OCI-M2 (cell line): Measurements from ENCODE around the gene EPN2.

Experiments
- DNase-seq: peaks from one replicate; lab custom pipeline; 2025; ENCODE audit not compliant: unreplicated experiment; lab: John Stamatoyannopoulos, UW

Gene EPN2

GRCh38 chr17:19308398-19308797, 71.2 kb downstream of the EPN2 start:
- no peak for DNase-seq

DNA sequence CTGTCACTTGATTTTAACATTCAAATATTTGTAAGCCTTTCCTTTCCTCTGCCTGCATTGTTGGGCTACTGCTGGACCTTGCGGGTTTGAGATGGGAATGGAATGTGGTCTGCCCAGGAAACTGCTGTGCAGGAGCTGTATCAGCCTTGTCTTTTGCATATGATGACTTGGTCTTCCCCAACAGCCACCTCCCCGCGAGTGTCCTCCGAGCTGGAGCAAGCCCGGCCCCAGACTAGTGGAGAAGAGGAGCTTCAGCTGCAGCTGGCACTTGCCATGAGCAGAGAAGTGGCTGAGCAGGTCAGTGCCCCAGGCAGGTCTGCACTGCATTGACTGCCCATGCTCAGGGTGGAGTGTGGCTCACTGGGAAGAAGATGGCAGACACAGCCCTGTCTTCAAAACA, 72.5 kb downstream of the EPN2 start:
- DNase-seq, result no peak

DNA sequence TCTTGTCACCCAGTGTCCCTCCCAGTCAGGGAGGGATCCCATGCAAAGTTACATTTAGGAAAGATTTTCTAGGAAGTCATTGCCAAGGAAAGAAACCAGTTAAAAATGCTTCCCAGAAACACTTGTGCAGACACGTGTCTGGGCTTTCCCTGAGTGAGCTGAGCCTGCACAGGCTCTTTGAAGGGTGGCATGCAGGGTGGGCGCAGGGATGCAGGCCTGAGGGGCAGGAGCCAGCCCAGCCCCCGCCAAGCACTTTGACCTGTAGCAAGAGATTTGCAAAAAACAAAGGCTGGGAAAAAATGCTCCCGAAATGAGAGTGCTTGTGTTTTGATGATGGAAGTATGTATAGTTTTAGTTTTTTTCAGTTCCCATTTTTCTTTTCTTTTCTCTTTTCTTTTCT, 73.0 kb downstream of the EPN2 start:
- DNase-seq, result no peak

- no peak for DNase-seq
These were observed 73.8 kb downstream of the EPN2 start for GRCh38 chr17:19311016-19311415.

GRCh38 chr17:19311421-19312215, 74.5 kb downstream of the EPN2 start:
- no peak for DNase-seq

- no peak for DNase-seq
These were observed 75.2 kb downstream of the EPN2 start for GRCh38 chr17:19312406-19312805.

DNA sequence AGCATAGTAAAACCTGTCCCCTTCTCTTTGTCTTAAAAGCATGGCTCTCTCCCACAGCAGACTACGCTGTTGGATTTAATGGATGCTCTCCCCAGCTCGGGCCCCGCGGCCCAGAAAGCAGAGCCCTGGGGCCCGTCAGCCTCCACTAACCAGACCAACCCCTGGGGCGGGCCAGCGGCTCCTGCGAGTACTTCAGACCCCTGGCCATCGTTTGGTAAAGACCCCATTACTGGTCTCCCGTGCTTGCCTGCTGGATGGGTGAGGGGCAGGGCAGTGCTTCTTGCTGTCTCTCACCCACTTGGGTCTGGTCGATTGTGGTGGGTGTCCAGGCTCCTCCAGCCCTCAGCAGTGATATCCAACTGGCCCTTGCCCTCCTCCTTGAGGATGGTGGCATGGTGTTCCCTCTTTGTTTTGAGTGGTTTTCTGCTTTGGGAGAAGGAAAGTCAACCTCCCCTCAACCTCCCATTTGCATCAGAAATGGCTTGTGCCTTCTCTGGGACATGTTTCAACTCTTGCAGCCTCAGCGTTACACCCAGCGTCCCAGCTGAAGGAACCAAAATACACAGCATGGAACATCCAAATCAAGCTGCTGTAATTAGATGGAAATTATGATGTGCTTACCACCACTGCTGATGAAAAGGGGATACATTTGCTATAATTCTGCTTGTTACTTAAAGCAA, 76.0 kb downstream of the EPN2 start:
- no peak for DNase-seq

- no peak for DNase-seq
These were observed 76.8 kb downstream of the EPN2 start for GRCh38 chr17:19313746-19314651.

- DNase-seq, result no peak
These were observed 77.9 kb downstream of the EPN2 start for GRCh38 chr17:19315104-19315503.

DNA sequence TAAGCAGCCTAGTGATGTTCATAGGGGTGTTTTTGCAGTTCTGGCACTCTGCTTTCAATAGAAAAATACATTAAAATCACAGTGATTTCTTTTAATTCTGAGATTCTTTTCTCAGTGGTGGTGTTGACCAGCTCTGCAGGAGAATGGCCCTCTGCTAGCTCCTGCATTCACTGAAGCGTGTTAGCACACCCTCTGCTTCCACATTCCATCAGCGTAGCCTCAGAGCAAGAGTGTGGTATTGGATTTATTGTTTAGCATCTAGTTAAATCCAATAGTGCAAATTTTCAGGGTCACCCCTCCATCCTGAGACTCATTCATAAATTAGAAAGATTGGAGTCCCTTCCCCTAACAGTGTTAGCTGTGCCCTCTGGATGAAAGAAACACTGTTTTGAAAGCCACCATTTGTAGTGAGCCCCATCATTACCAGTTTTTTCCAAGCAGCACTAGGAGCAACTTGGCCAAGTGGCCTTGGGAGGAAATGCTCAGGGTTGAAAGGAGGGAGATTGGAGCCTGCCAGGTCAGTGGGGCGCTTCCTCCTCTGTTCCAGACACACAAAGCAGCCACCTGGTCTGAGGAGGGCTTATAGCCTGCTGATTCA, 79.7 kb downstream of the EPN2 start:
- no peak for DNase-seq

GRCh38 chr17:19317359-19318095, 80.4 kb downstream of the EPN2 start:
- DNase-seq, result no peak

DNA sequence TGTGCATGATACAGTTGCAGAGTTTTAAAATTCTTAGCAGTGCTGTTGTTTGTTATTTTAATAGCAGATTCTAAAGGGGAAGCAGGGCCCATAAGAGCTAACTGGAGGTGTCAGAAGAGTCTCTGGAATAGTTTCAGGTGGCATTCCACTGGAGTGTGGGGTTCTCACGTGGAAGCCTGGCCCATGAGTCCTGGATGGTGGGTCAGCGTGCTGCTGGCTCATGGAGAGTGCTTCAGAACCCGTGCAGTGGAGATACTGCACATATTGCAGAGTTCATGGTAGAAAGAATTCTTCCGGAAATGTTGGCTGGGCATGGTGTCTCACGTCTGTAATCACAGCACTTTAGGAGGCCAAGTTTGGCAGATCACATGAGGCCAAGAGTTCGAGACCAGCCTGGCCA, 81.4 kb downstream of the EPN2 start:
- DNase-seq, result no peak

DNA sequence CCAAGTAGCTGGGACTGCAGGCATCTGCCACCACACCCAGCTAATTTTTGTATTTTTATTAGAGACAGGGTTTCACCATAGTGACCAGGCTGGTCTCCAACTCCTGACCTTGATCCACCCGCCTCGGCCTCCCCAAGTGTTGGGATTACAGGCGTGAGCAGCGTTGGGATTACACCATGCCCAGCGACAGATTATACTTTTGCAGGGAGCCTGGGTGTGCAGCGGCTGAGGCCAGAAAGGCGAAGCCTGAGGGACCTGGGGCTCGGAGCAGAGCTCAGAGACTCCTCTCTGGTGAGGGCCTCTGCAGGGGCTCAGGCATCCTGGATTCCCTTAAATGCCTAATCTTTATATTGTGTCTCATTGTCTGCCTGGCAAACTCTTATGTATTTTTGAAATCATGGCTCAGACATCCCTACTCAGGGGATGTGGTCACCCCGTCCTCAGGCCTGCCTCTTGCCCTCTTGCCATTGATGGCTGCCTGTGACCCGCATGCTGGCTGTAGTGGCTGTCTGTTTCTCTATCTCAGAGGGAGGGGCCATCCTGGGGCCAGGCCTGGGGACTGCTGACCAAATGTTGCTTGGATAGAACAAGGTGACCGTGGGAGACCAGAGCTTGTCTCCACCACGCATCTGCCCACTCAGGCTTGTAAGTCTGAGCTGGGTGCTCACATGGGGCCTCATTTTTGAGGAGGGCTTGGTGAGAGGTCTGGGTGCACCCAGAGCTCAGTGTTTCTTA, 82.8 kb downstream of the EPN2 start:
- no peak for DNase-seq

- no peak for DNase-seq
These were observed 83.7 kb downstream of the EPN2 start for GRCh38 chr17:19320876-19321275.

DNA sequence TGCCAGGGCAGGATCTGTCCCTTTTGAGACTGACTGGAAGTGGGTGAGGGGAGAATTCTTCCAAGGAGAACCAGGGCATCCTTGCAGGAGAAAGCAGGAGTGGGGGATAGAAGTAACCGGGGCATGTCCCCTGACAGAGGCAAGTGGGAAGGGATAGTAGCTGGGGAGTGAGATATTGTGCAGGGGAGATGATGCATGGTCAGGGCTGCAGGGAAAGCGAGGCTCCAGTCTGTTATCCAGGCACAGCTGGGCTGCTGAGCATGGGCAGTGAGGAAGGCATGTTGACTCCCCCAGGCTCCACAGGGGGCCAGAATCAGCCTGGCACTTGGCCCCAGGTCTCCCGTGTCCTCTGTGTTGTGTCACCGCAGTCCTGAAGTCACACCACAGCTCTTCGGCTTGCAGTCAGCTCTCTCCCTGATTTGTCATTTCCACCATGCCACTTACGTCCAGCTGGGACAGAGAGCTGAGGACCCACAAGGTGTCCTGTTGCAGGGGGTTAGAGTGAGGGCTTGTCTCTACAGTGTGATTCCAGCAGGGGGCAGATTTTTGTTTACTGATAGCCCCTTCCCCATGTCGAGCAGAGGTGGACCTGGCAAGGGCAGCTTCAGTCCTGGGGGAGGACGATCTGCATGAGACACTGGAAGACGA, 84.4 kb downstream of the EPN2 start:
- DNase-seq, result no peak

- DNase-seq, result no peak
These were observed 85.0 kb downstream of the EPN2 start for GRCh38 chr17:19322129-19322505.

GRCh38 chr17:19322861-19323260, 85.7 kb downstream of the EPN2 start:
- DNase-seq, result no peak

GRCh38 chr17:19325542-19325941, 88.4 kb downstream of the EPN2 start:
- no peak for DNase-seq

- DNase-seq, result no peak
These were observed 90.0 kb downstream of the EPN2 start for GRCh38 chr17:19327031-19327783.
